ENCODE measurements around the gene BCAS4. TPM values are rescaled to one million over a fixed set of nuclear protein-coding genes. Genes with fewer than 3 reads are reported as not detected.

The BCAS4 gene
- total and polyA plus RNA-seq, 2 donors (not counting 1 experiment from before 2014, with no cell fraction given) = 14.1 to 33.7 TPM

GRCh38 chr20:50758992-50759391, 35.9 kb upstream of the BCAS4 start:
- Histone ChIP-seq H2AFZ (ENCODE audit: low read length) (no peak overlapping the region), H3K36me3 (ENCODE audit: control insufficient read depth, insufficient read depth, low read length) (no peaks in the 10 kb centered on the region), H3K27me3 (ENCODE audit: control insufficient read depth, insufficient read depth, low read length) (no peaks in the 10 kb centered on the region), H4K20me1 (ENCODE audit: control insufficient read depth, extremely low read depth, insufficient read depth, low read length) (no peaks in the 10 kb centered on the region), H3K27ac (ENCODE audit: insufficient read depth, low read length) (no peak overlapping the region), H3K79me2 (ENCODE audit: control insufficient read depth, insufficient read depth, low read length) (no peaks in the 10 kb centered on the region), H3K4me3 (replicated peaks in 1 of 4; ENCODE audit: control extremely low read depth in 1 of 4, insufficient read depth in 1 of 4, low read depth in 3 of 4, low read length in 4 of 4) (no peak overlapping the region), H3K9me3 (ENCODE audit: control insufficient read depth, insufficient read depth, low read depth, low read length) (no peaks in the 10 kb centered on the region), H3K4me2 (ENCODE audit: extremely low read depth, insufficient read depth, low read length) (no peak overlapping the region), H3K9ac (ENCODE audit: insufficient read depth, low read length) (no peak overlapping the region), H3K4me1 (ENCODE audit: control insufficient read depth, extremely low read depth, insufficient read depth, low read length) (peaks cover 5% of the 10 kb centered on the region)
- TF ChIP-seq CTCF (conservative IDR thresholded peaks at IDR 0.05 in 1 of 2, IDR thresholded peaks at IDR 0.05 in 1 of 2; ENCODE audit: low read depth in 1 of 2, low read length in 2 of 2) (no peak), EZH2 (IDR thresholded peaks at IDR 0.05; ENCODE audit: low read length, missing control alignments) (no peak)
- no peak for DNase-seq (ENCODE audit: low read depth in 2 of 2)

GRCh38 chr20:50759678-50760077, 35.2 kb upstream of the BCAS4 start:
- TF ChIP-seq EZH2 (IDR thresholded peaks at IDR 0.05; ENCODE audit: low read length, missing control alignments) = no peak
- TF ChIP-seq CTCF (conservative IDR thresholded peaks at IDR 0.05 in 1 of 2, IDR thresholded peaks at IDR 0.05 in 1 of 2; ENCODE audit: low read depth in 1 of 2, low read length in 2 of 2) = no peak
- H3K9ac ChIP-seq (ENCODE audit: insufficient read depth, low read length) = no peak overlapping the region
- H3K4me1 ChIP-seq (ENCODE audit: control insufficient read depth, extremely low read depth, insufficient read depth, low read length) = peaks cover 5% of the 10 kb centered on the region
- H3K9me3 ChIP-seq (ENCODE audit: control insufficient read depth, insufficient read depth, low read depth, low read length) = no peaks in the 10 kb centered on the region
- no peaks in the 10 kb centered on the region for H4K20me1 ChIP-seq (ENCODE audit: control insufficient read depth, extremely low read depth, insufficient read depth, low read length)
- no peaks in the 10 kb centered on the region for H3K36me3 ChIP-seq (ENCODE audit: control insufficient read depth, insufficient read depth, low read length)
- no peak for DNase-seq (ENCODE audit: low read depth in 2 of 2)
- no peaks in the 10 kb centered on the region for H3K79me2 ChIP-seq (ENCODE audit: control insufficient read depth, insufficient read depth, low read length)
- H3K27me3 ChIP-seq (ENCODE audit: control insufficient read depth, insufficient read depth, low read length) = no peaks in the 10 kb centered on the region
- H3K27ac ChIP-seq (ENCODE audit: insufficient read depth, low read length) = no peak overlapping the region
- H2AFZ ChIP-seq (ENCODE audit: low read length) = no peak overlapping the region
- no peak overlapping the region for H3K4me2 ChIP-seq (ENCODE audit: extremely low read depth, insufficient read depth, low read length)
- no peak overlapping the region for H3K4me3 ChIP-seq (replicated peaks in 1 of 4; ENCODE audit: control extremely low read depth in 1 of 4, insufficient read depth in 1 of 4, low read depth in 3 of 4, low read length in 4 of 4)

- Histone ChIP-seq H3K4me3 (replicated peaks in 1 of 4; ENCODE audit: control extremely low read depth in 1 of 4, insufficient read depth in 1 of 4, low read depth in 3 of 4, low read length in 4 of 4) (no peak overlapping the region), H3K79me2 (ENCODE audit: control insufficient read depth, insufficient read depth, low read length) (no peaks in the 10 kb centered on the region), H3K9ac (ENCODE audit: insufficient read depth, low read length) (no peak overlapping the region), H3K4me1 (ENCODE audit: control insufficient read depth, extremely low read depth, insufficient read depth, low read length) (peaks cover 5% of the 10 kb centered on the region), H3K4me2 (ENCODE audit: extremely low read depth, insufficient read depth, low read length) (peak overlapping the region; percentile 25), H3K27me3 (ENCODE audit: control insufficient read depth, insufficient read depth, low read length) (no peaks in the 10 kb centered on the region), H2AFZ (ENCODE audit: low read length) (no peak overlapping the region), H3K9me3 (ENCODE audit: control insufficient read depth, insufficient read depth, low read depth, low read length) (no peaks in the 10 kb centered on the region), H4K20me1 (ENCODE audit: control insufficient read depth, extremely low read depth, insufficient read depth, low read length) (no peaks in the 10 kb centered on the region), H3K36me3 (ENCODE audit: control insufficient read depth, insufficient read depth, low read length) (no peaks in the 10 kb centered on the region), H3K27ac (ENCODE audit: insufficient read depth, low read length) (no peak overlapping the region)
- DNase-seq (ENCODE audit: low read depth in 2 of 2) = no peak
- no peak for TF ChIP-seq EZH2 (IDR thresholded peaks at IDR 0.05; ENCODE audit: low read length, missing control alignments)
- TF ChIP-seq CTCF (conservative IDR thresholded peaks at IDR 0.05 in 1 of 2, IDR thresholded peaks at IDR 0.05 in 1 of 2; ENCODE audit: low read depth in 1 of 2, low read length in 2 of 2) = no peak
Measured at GRCh38 chr20:50762045-50762422, 32.8 kb upstream of the BCAS4 start.

All from fibroblast of lung (primary cell).